DOHH2 (cell line): ENCODE data around the gene CTPS1.

ENCODE experiments used
- H3F3A ChIP-seq: fragments of 200-600 bp; sonication (generic), shearing (Covaris generic); 2 replicates; pipeline ENCODE4 v1.6.0; 2016; ENCODE audit warnings: antibody characterized with exemption, mild to moderate bottlenecking; ENCODE audit not compliant: control insufficient read depth, insufficient read depth
- H3K27ac ChIP-seq: fragments of 200-600 bp; sonication (generic); 2 replicates; pipeline ENCODE4 v1.5.1; 2014; ENCODE audit warnings: low read depth, mild to moderate bottlenecking, low read length, moderate library complexity
- H3K27me3 ChIP-seq: fragments of 200-600 bp; sonication (generic); 2 replicates; pipeline ENCODE4 v1.6.1; 2014; ENCODE audit warnings: mild to moderate bottlenecking, low read length, mixed read lengths; ENCODE audit not compliant: control insufficient read depth
- H3K36me3 ChIP-seq: fragments of 200-600 bp; sonication (generic); 2 replicates; pipeline ENCODE4 v1.6.1; 2014; ENCODE audit warnings: mild to moderate bottlenecking, low read length, moderate library complexity, mixed read lengths; ENCODE audit not compliant: control insufficient read depth
- H3K4me1 ChIP-seq: fragments of 200-600 bp; sonication (generic); 2 replicates; pipeline ENCODE4 v1.6.1; 2014; ENCODE audit warnings: mild to moderate bottlenecking, low read length, mixed read lengths; ENCODE audit not compliant: control insufficient read depth
- H3K4me2 ChIP-seq: fragments of 200-600 bp; sonication (generic); 2 replicates; pipeline ENCODE4 v1.6.0; 2014; ENCODE audit warnings: mild to moderate bottlenecking, low read length, moderate library complexity
- H3K4me3 ChIP-seq: fragments of 200-600 bp; sonication (generic); 2 replicates; pipeline ENCODE4 v1.5.1; 2014; ENCODE audit warnings: mild to moderate bottlenecking, low read length, mixed read lengths
- H3K79me2 ChIP-seq: fragments of 200-600 bp; sonication (generic); 2 replicates; pipeline ENCODE4 v1.6.1; 2014; ENCODE audit warnings: mild to moderate bottlenecking, low read length, mixed read lengths; ENCODE audit not compliant: control insufficient read depth
- H3K9me2 ChIP-seq: fragments of 200-600 bp; sonication (generic); replicated peaks from 2 replicates; pipeline ENCODE4 v1.6.1; 2014; ENCODE audit warnings: mild to moderate bottlenecking, low read length, mixed read lengths; ENCODE audit not compliant: control insufficient read depth
- H3K9me3 ChIP-seq: fragments of 200-600 bp; sonication (generic); 2 replicates; pipeline ENCODE4 v1.6.1; 2014; ENCODE audit warnings: antibody characterized with exemption, low read length, mixed read lengths; ENCODE audit not compliant: control insufficient read depth, insufficient read depth
- H4K20me1 ChIP-seq: fragments of 200-600 bp; sonication (generic); 2 replicates; pipeline ENCODE4 v1.6.0; 2014; ENCODE audit warnings: low read depth, mild to moderate bottlenecking, antibody characterized with exemption, low read length, moderate library complexity; ENCODE audit not compliant: control insufficient read depth, insufficient read depth
- CTCF ChIP-seq: fragments of 200-600 bp; sonication (generic); IDR thresholded peaks from one replicate; pipeline ENCODE4 v1.5.1; 2014; ENCODE audit warnings: antibody characterized with exemption, mild to moderate bottlenecking, low read depth, low read length; ENCODE audit not compliant: poor library complexity, severe bottlenecking
- EZH2phosphoT487 ChIP-seq: fragments of 200-600 bp; sonication (generic); IDR thresholded peaks from 2 replicates; pipeline ENCODE4 v1.6.1; 2017; ENCODE audit warnings: borderline replicate concordance, mild to moderate bottlenecking, antibody characterized with exemption, low read length, moderate library complexity, mixed read lengths

Gene CTPS1

GRCh38 chr1:41051022-41051421 lies 71.5 kb downstream of the CTPS1 start:
- Histone ChIP-seq H3K79me2 (no peaks in the 10 kb centered on the region), H3K27ac (no peak overlapping the region), H3K9me2 (no peaks in the 10 kb centered on the region), H3K36me3 (peaks cover 68% of the 10 kb centered on the region), H3K9me3 (no peaks in the 10 kb centered on the region), H3K4me3 (no peak overlapping the region), H3F3A (no peaks in the 10 kb centered on the region), H3K27me3 (no peaks in the 10 kb centered on the region), H4K20me1 (no peaks in the 10 kb centered on the region), H3K4me1 (peaks cover 4% of the 10 kb centered on the region; the same call in 1 of the 2 replicates), H3K4me2 (no peak overlapping the region)
- no peak for TF ChIP-seq EZH2phosphoT487
- TF ChIP-seq CTCF, result no peak

- H3K4me1 ChIP-seq, result peaks cover 4% of the 10 kb centered on the region; the same call in 1 of the 2 replicates
- no peaks in the 10 kb centered on the region for H3K79me2 ChIP-seq
- peaks cover 53% of the 10 kb centered on the region for H3K36me3 ChIP-seq
- no peak overlapping the region for H3K27ac ChIP-seq
- no peaks in the 10 kb centered on the region for H3K9me3 ChIP-seq
- no peaks in the 10 kb centered on the region for H3K27me3 ChIP-seq
- no peaks in the 10 kb centered on the region for H3F3A ChIP-seq
- no peak overlapping the region for H3K4me2 ChIP-seq
- no peak overlapping the region for H3K4me3 ChIP-seq
- H4K20me1 ChIP-seq, result no peaks in the 10 kb centered on the region
- H3K9me2 ChIP-seq, result no peaks in the 10 kb centered on the region
- TF ChIP-seq EZH2phosphoT487 (no peak), CTCF (no peak)
These were observed 73.8 kb downstream of the CTPS1 start for GRCh38 chr1:41053316-41053715.

- TF ChIP-seq CTCF, result no peak
- no peak for TF ChIP-seq EZH2phosphoT487
- H3K4me1 ChIP-seq, result peaks cover 4% of the 10 kb centered on the region; the same call in 1 of the 2 replicates
- no peaks in the 10 kb centered on the region for H3K27me3 ChIP-seq
- no peaks in the 10 kb centered on the region for H3K9me3 ChIP-seq
- H3K9me2 ChIP-seq, result no peaks in the 10 kb centered on the region
- no peak overlapping the region for H3K27ac ChIP-seq
- no peak overlapping the region for H3K4me3 ChIP-seq
- no peaks in the 10 kb centered on the region for H4K20me1 ChIP-seq
- no peaks in the 10 kb centered on the region for H3F3A ChIP-seq
- H3K36me3 ChIP-seq, result peaks cover 43% of the 10 kb centered on the region
- H3K79me2 ChIP-seq, result no peaks in the 10 kb centered on the region
- H3K4me2 ChIP-seq, result no peak overlapping the region
These were observed 77.4 kb downstream of the CTPS1 start for GRCh38 chr1:41056907-41057306.
